HG02798 (cell line): ENCODE results near the gene RTTN.

ENCODE experiments used
- ATAC-seq: cut with Tn5 transposase; IDR thresholded peaks from one replicate; pipeline ENCODE4 v1.9.1; 2021; ENCODE audit warnings: mild to moderate bottlenecking; ENCODE audit not compliant: unreplicated experiment, poor library complexity

The RTTN gene

GRCh38 chr18:70039186-70039585 is 166.3 kb downstream of the RTTN start:
- ATAC-seq = no peak

DNA sequence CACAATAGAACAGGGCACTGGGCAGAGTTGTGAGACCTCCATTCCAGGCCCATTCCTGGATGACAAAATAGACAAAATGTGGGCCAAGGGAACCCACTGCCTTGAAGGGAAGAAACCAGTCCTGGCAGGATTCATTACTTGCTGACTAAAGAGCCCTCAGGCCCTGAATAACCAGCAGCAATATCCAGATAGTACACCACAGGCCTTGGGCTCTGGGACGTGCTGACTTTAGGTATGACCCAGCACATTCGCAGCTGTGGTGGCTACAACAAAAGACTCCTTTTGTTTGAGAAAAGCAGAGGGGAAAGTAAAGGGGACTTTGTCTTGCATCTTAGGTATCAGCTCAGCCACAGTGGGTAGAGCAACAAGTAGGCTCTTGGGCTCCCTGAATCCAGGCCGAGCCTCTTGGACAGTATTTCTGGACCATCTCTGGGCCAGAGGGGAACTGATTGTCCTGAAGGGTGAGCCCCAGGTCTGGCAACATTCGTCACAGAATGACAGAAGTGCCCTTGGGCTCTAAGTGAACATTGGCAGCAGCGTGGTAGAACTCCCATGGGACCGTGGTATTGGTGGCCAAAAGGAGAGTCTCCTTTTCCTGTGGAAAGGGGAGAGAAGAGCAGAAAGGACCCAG is 167.9 kb downstream of the RTTN start:
- ATAC-seq = peak; percentile 40

DNA sequence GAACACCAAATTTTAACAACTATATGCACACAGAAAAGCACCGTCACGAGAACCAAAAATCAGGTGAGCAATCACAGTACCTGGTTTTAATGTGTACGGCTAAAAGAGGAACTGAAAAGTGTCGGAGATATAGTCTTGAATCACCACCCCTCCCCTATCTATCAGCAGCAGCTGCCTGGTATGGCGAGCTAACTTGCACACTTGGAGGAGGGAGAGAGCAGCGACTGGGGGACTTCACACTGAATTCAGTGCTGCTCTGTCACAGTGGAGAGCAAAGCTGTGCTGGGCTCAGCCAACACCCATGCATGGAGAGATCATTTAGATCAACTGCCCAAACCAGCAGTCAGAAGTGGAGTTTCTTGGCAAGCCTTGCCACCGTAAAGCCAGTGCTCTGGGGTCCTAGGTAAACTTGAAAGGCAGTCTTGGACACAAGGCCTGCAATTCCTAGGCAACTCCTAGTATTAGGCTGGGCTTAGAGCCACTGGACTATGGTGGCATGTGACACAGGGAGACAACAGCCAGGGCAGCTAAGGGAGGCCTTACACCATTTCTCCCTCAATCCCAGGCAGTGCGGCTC is 168.6 kb downstream of the RTTN start:
- ATAC-seq = peak; percentile 98

DNA sequence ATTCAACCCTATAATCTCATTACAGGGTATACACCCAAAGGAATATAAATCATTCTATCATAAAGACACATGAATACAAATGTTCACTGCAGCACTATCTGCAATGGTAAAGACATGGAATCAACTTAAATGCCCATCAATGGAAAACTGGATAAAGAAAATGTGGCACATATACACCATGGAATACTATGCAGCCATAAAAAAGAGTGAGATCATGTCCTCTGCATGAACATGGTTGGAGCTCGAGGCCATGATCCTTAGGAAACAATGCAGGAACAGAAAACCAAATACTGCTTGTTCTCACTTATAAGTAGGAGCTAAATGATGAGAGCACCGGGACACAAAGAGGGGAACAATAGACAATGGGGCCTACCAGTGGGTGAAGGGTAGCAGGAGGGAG is 169.3 kb downstream of the RTTN start:
- no peak for ATAC-seq

DNA sequence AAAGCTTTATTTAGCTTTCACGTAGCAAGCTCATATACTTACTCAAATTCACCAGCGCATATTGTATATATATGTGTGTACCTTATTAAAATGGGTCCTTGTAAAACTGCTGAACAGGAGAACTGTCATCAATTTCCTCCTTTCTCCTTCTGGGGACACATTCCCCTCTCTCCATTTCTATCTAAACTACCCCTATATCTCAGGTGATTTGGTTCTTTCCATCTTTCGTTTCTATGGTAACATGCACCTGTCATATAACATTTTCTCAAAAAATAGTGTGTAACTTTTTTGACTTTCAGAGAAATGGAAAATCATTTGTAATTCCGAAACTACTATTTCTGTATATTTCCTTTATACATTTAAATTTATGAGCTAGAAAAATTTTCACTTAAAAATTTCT is 174.3 kb downstream of the RTTN start:
- no peak for ATAC-seq

DNA sequence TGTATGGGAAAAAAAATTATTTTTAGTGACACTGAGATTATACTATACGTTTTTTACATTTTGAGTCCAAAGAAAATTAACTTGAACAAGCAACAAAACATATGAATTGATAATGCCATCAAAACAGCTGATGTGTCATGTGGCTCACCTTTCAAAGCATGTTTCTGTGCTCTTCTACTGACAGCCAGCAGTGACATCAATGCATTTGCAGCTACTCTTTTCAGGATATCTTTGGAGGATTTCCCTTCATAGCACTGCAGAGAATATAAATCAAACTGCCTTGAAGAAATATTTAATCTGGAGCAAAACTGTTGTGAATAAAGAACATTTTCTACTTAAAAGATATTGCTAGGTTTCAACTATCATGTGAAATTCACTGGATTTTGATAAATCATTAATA is 174.8 kb downstream of the RTTN start:
- no peak for ATAC-seq

- peak; percentile 74 for ATAC-seq
These were observed 176.3 kb downstream of the RTTN start for GRCh38 chr18:70029163-70029562.

- ATAC-seq = peak; percentile 79
These were observed 176.8 kb downstream of the RTTN start for GRCh38 chr18:70028734-70029133.

GRCh38 chr18:70028084-70028483 is 177.4 kb downstream of the RTTN start:
- no peak for ATAC-seq

GRCh38 chr18:70025580-70025979 is 179.9 kb downstream of the RTTN start:
- ATAC-seq = no peak

DNA sequence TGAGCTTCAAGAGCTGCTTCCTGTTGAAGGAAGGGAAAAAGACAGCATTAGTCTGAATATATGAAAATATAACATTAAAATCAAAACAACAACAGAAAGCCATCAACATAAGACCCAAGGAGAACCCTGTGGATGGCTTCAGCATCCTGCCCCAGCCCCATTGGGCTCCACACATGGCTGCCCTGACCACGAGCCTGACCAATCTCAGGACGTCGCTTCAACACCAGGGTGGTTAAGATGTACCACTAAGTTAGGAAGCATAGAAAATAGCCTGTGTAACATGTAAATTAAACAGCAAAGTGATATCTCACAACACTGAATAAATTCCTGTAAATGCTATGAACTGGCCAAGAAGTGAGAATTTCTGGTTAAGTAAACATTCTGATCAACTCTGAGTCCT is 180.7 kb downstream of the RTTN start:
- ATAC-seq = no peak

- ATAC-seq = no peak
These were observed 181.4 kb downstream of the RTTN start for GRCh38 chr18:70024093-70024492.

GRCh38 chr18:70022636-70023035 is 182.9 kb downstream of the RTTN start:
- no peak for ATAC-seq

DNA sequence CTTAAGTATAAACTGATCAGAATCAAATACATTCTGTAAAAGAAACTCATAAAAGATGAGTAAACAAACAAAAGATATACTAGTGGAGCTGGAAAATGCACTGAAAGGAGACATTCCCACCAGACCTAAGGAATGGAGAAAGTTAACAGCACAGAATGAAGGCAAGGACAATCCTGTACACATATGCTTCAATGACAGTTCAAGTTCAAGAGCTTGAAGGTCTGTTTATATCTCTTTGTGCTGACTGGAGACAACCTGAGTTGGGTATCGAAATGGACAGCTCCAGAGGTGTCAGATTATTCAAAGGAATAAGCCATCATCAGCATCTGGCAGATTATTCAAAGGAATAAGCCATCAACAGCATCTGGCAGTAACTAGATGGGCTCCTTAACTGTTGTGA is 184.0 kb downstream of the RTTN start:
- no peak for ATAC-seq

GRCh38 chr18:70021043-70021442 is 184.4 kb downstream of the RTTN start:
- no peak for ATAC-seq

- ATAC-seq = no peak
These were observed 185.5 kb downstream of the RTTN start for GRCh38 chr18:70019991-70020390.

DNA sequence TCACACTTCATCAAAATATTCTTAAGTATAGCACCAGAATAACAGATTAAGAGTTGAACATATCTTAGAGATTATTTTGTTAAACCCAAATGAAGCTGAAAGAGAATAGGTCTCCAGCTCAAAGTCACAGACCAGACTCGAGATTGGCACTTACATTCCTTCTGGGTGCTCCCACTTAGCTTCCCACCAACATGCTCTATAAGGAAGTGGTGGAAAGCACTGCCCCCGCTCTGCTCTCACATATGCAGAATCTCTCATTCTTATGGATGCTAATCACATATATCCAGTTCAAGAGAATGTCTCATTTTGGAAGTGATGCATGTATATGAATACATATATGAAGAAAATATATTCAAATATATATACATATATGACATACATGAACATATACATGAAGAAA is 186.4 kb downstream of the RTTN start:
- ATAC-seq = no peak

- ATAC-seq = no peak
These were observed 190.4 kb downstream of the RTTN start for GRCh38 chr18:70015127-70015526.

- no peak for ATAC-seq
These were observed 199.9 kb downstream of the RTTN start for GRCh38 chr18:70005580-70005979.

DNA sequence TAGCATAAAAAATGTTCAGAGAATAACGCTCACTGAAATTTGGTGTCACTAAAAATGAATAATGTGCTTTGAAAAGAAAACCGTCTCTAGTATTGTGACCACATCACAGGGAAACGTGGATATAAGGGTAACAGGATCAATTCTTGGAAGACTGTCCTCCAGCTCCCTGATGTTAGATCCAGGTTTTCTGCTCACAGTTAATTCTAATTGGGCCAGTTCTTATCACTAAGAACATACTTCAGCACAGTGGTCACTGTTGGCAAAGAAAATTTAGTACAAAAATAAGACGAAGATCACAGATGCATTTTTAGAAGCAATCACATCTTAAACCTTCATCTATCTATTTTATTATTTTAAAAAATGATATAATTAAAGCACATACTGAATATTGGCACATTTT is 200.8 kb downstream of the RTTN start:
- ATAC-seq = no peak

- no peak for ATAC-seq
These were observed 205.8 kb downstream of the RTTN start for GRCh38 chr18:69999656-70000055.

GRCh38 chr18:69998523-69998987 is 206.9 kb downstream of the RTTN start:
- ATAC-seq = no peak
